Left lung (tissue), 10 donors: Measurements from ENCODE around the gene ACSF3. TPM values are rescaled to one million over a fixed set of nuclear protein-coding genes. Genes with fewer than 3 reads are reported as not detected.

Experiments used
- ATAC-seq: fragments of 200-7000 bp; cut with Tn5 transposase; one replicate; pipeline ENCODE4 v1.9.1; 2020; ENCODE audit warnings: moderate library complexity
- DNase-seq, 4 donors: peaks; one replicate each; pipeline ENCODE4 v3.0.0-alpha.2; 2013 to 2020
- H3K27ac ChIP-seq, 2 donors: fragments of 200-600 bp; sonication (generic) in 1 of 2; one replicate each; pipeline versions ENCODE4 v1.5.0 to v1.8.0; 2020 to 2021
- H3K27me3 ChIP-seq, 2 donors: fragments of 200-600 bp; sonication (generic) in 1 of 2; one replicate each; pipeline versions ENCODE4 v1.5.0 to v1.8.0; 2020 to 2021
- H3K36me3 ChIP-seq, 2 donors: fragments of 200-600 bp; sonication (generic) in 1 of 2; one replicate each; pipeline versions ENCODE4 v1.5.0 to v1.8.0; 2020 to 2021
- H3K4me1 ChIP-seq, 2 donors: fragments of 200-600 bp; one replicate each; pipeline ENCODE4 v1.8.0; 2021
- H3K4me3 ChIP-seq, 2 donors: fragments of 200-600 bp; sonication (generic) in 1 of 2; one replicate each; pipeline versions ENCODE4 v1.5.0 to v1.8.0; 2020 to 2021; ENCODE audit warnings: mild to moderate bottlenecking in 1 of 2
- H3K9me3 ChIP-seq, 2 donors: fragments of 200-600 bp; sonication (generic) in 1 of 2; one replicate each; pipeline versions ENCODE4 v1.5.0 to v1.8.0; 2020 to 2021
- CTCF ChIP-seq, 2 donors: fragments of 200-600 bp; sonication (generic) in 1 of 2; IDR thresholded peaks; one replicate each; pipeline versions ENCODE4 v1.5.0 to v1.8.0; 2021; ENCODE audit warnings: antibody characterized with exemption in 2 of 2
- intact Hi-C, 2 donors: fragments of 100-400 bp; cut with DNase I; formaldehyde crosslinking; loops; one replicate each; pipeline versions ENCODE4 v1.11.2 to v1.14.2; 2022
- polyA plus RNA-seq, 6 donors: library from polyadenylated mRNA; unstranded; fragments of 120-200 nt; gene quantifications; one replicate each; pipeline ENCODE4 v1.2.1, GENCODE V29; 2013; ENCODE audit not compliant: insufficient read length in 6 of 6
- total RNA-seq, 2 donors: library from RNA; stranded (reverse); fragmentation: NEBNext Ultra II Directional; extraction: Animal tissue kit (Norgen Biotek cat#: 25700); gene quantifications; one replicate each; pipeline ENCODE4 v1.2.1, GENCODE V29; 2021
- donor health status: DM: no; HTN: yes; CAD: no.
- donor health status: DM: no; HTN: no; CAD: no.

Gene ACSF3
- total and polyA plus RNA-seq, 8 donors = 30.0 to 38.4 (median 33.7) TPM

GRCh38 chr16:89074803-89075688 lies 18.6 kb upstream of the ACSF3 start:
- DNase-seq (peak in 1 of 4 donors; percentile 46), ATAC-seq (no peak)
- Histone ChIP-seq H3K27ac (no peak overlapping the region), H3K36me3 (no peaks in the 10 kb centered on the region), H3K4me1 (no peaks in the 10 kb centered on the region), H3K27me3 (peaks cover 0 to 27% of the 10 kb centered on the region in 2 donors), H3K9me3 (no peaks in the 10 kb centered on the region), H3K4me3 (no peak overlapping the region)
- intact Hi-C loops = no loop called here
- no peak for TF ChIP-seq CTCF (IDR thresholded peaks at IDR 0.05)

- H3K27ac ChIP-seq = no peak overlapping the region
- H3K4me3 ChIP-seq = no peak overlapping the region
- DNase-seq (no peak), ATAC-seq (no peak)
- H3K27me3 ChIP-seq = peaks cover 0 to 19% of the 10 kb centered on the region in 2 donors
- H3K36me3 ChIP-seq = no peaks in the 10 kb centered on the region
- intact Hi-C loops = no loop called here
- TF ChIP-seq CTCF (IDR thresholded peaks at IDR 0.05) = no peak
- H3K4me1 ChIP-seq = no peaks in the 10 kb centered on the region
- H3K9me3 ChIP-seq = no peaks in the 10 kb centered on the region
These were observed 17.5 kb upstream of the ACSF3 start for GRCh38 chr16:89076159-89076558.

GRCh38 chr16:89077076-89077475 lies 16.6 kb upstream of the ACSF3 start:
- ATAC-seq (no peak), DNase-seq (peak in 1 of 4 donors; percentile 54)
- Histone ChIP-seq H3K27ac (no peak overlapping the region), H3K4me1 (no peaks in the 10 kb centered on the region), H3K36me3 (no peaks in the 10 kb centered on the region), H3K27me3 (peaks cover 0 to 10% of the 10 kb centered on the region in 2 donors), H3K9me3 (no peaks in the 10 kb centered on the region), H3K4me3 (no peak overlapping the region)
- no peak for TF ChIP-seq CTCF (IDR thresholded peaks at IDR 0.05)
- intact Hi-C loops = no loop called here

GRCh38 chr16:89078172-89078571 lies 15.5 kb upstream of the ACSF3 start:
- ATAC-seq (no peak), DNase-seq (peak in 1 of 4 donors; percentile 47)
- Histone ChIP-seq H3K4me1 (no peaks in the 10 kb centered on the region), H3K4me3 (no peak overlapping the region), H3K27me3 (no peaks in the 10 kb centered on the region), H3K36me3 (no peaks in the 10 kb centered on the region), H3K27ac (no peak overlapping the region), H3K9me3 (no peaks in the 10 kb centered on the region)
- intact Hi-C loops = no loop called here
- TF ChIP-seq CTCF (IDR thresholded peaks at IDR 0.05) = no peak

GRCh38 chr16:89079434-89079980 lies 14.1 kb upstream of the ACSF3 start:
- TF ChIP-seq CTCF (IDR thresholded peaks at IDR 0.05) = no peak
- Histone ChIP-seq H3K27ac (no peak overlapping the region), H3K4me3 (no peak overlapping the region), H3K4me1 (no peaks in the 10 kb centered on the region), H3K36me3 (no peaks in the 10 kb centered on the region), H3K9me3 (no peaks in the 10 kb centered on the region), H3K27me3 (peaks cover 0 to under 1% of the 10 kb centered on the region in 2 donors)
- ATAC-seq (no peak), DNase-seq (peak in 1 of 4 donors; percentile 53)
- intact Hi-C loops = no loop called here
